ENCODE data around the gene GRAP2.

- TF ChIP-seq MAX (IDR thresholded peaks at IDR 0.05; ENCODE audit: low read depth, low read length) = no peak
- TF ChIP-seq CTCF (IDR thresholded peaks at IDR 0.05; ENCODE audit: low read depth, low read length) = no peak
- TF ChIP-seq POLR2A (IDR thresholded peaks at IDR 0.05; ENCODE audit: extremely low read depth, insufficient read length) = no peak
- no peak for TF ChIP-seq MYC (IDR thresholded peaks at IDR 0.05; ENCODE audit: low read depth, low read length)
Measured at GRCh38 chr22:39923696-39924095, 22.8 kb downstream of the GRAP2 start.
